22Rv1 (cell line): ENCODE data around the gene PLCB1.

Experiments
- CTCF ChIP-seq: fragments of 450-650 bp; IDR thresholded peaks from 2 replicates; pipeline ENCODE4 v1.5.1; 2017; ENCODE audit warnings: mild to moderate bottlenecking
- ZFX ChIP-seq: fragments of 450-650 bp; IDR thresholded peaks from 2 replicates; pipeline ENCODE4 v1.6.1; 2017; ENCODE audit warnings: antibody characterized with exemption, borderline replicate concordance

GRCh38 chr20:8231038-8231437 lies 99.0 kb downstream of the PLCB1 start:
- TF ChIP-seq CTCF (no peak), ZFX (no peak)
